ENCODE measurements around the gene ZBTB12. TPM values are rescaled to one million over a fixed set of nuclear protein-coding genes. Genes with fewer than 3 reads are reported as not detected.

The ZBTB12 gene
- total and polyA plus RNA-seq, 9 of the 15 experiments (the other 6 are each of a cell fraction or from before 2014, with no cell fraction given), result 0.03 to 12.4 (median 5.8) TPM; not detected in 1

DNA sequence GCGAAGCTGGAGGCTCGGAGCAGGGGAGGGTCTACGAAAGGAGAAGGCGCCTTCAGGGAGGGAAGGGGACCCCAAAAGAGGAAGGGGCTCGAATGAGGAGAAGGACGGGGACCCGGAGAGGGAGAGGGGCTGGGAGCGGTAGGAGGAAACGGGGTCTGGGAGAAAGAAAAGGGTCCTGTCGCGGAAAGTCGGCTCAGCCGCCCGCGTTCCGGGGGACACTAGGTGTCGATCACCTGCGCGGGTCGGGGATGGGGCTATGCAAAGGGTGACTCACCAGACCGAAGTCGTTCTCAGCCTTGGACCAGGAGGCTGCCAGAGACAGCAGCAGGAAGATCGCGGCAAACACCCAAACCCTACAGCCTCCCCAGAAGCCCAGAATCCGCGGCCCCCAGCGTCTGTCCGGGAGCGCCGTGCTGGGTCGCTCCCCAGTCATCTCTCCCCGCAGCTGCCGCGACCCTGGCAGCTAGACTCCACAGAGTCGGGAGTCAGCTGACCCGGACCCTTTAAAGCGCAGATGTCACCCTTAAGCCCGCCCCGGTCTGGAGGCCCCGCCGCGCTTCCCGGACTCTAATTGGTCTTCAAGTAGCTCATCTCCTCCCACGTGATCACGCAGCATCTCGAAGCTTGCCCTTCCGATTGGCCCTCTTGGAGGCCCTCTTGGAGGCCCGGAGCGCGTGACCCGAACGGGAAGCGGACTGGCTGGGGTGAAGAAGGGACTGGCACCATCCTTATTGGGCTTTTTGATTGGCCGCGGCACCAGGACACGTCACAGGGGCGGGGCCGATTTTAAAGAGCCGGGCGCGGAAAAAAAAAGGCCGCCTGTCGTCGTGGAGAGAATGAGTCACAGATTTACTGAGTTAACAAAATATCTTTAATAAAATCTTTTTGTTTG is 39.3 kb downstream of the ZBTB12 start, which contains the start of gene NEU1 (continued):
- TF ChIP-seq, protein P1, sequence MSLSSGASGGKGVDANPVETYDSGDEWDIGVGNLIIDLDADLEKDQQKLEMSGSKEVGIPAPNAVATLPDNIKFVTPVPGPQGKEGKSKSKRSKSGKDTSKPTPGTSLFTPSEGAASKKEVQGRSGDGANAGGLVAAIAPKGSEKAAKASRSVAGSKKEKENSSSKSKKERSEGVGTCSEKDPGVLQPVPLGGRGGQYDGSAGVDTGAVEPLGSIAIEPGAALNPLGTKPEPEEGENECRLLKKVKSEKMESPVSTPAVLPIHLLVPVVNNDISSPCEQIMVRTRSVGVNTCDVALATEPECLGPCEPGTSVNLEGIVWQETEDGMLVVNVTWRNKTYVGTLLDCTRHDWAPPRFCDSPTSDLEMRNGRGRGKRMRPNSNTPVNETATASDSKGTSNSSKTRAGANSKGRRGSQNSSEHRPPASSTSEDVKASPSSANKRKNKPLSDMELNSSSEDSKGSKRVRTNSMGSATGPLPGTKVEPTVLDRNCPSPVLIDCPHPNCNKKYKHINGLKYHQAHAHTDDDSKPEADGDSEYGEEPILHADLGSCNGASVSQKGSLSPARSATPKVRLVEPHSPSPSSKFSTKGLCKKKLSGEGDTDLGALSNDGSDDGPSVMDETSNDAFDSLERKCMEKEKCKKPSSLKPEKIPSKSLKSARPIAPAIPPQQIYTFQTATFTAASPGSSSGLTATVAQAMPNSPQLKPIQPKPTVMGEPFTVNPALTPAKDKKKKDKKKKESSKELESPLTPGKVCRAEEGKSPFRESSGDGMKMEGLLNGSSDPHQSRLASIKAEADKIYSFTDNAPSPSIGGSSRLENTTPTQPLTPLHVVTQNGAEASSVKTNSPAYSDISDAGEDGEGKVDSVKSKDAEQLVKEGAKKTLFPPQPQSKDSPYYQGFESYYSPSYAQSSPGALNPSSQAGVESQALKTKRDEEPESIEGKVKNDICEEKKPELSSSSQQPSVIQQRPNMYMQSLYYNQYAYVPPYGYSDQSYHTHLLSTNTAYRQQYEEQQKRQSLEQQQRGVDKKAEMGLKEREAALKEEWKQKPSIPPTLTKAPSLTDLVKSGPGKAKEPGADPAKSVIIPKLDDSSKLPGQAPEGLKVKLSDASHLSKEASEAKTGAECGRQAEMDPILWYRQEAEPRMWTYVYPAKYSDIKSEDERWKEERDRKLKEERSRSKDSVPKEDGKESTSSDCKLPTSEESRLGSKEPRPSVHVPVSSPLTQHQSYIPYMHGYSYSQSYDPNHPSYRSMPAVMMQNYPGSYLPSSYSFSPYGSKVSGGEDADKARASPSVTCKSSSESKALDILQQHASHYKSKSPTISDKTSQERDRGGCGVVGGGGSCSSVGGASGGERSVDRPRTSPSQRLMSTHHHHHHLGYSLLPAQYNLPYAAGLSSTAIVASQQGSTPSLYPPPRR (CRISPR knock-in tag; IDR thresholded peaks at IDR 0.05; ENCODE audit: borderline replicate concordance), result peak; percentile 62; the same call in 1 of the 2 replicates
- TF ChIP-seq HMG20A (CRISPR knock-in tag; conservative IDR thresholded peaks at IDR 0.05) (peak; percentile 55; the same call in 1 of the 2 replicates), SREBF2 (CRISPR knock-in tag; IDR thresholded peaks at IDR 0.05) (no peak), FOXP1 (CRISPR knock-in tag; IDR thresholded peaks at IDR 0.05) (no peak), ZNF282 (CRISPR knock-in tag; IDR thresholded peaks at IDR 0.05) (no peak), ZNF695 (CRISPR knock-in tag; IDR thresholded peaks at IDR 0.05) (peak; percentile 78; the same call in 1 of the 2 replicates), ZFP30 (CRISPR knock-in tag; IDR thresholded peaks at IDR 0.05; ENCODE audit: borderline replicate concordance) (no peak; the same call in 1 of the 2 replicates), NBN (IDR thresholded peaks at IDR 0.05; ENCODE audit: low read depth) (no peak; the same call in 1 of the 2 replicates), ATF7 (IDR thresholded peaks at IDR 0.05) (peak; percentile 97), ZFPM2 (CRISPR knock-in tag; IDR thresholded peaks at IDR 0.05) (peak; percentile 22; the same call in 1 of the 2 replicates), RBM14 (IDR thresholded peaks at IDR 0.05; ENCODE audit: borderline replicate concordance, insufficient read depth, low read depth, low read length) (0 out of 2 replicates have a peak, but pooled peaks have one; percentile 89), ZNF830 (CRISPR knock-in tag; IDR thresholded peaks at IDR 0.05) (peak; percentile 29; the same call in 1 of the 2 replicates), NONO (IDR thresholded peaks at IDR 0.05; ENCODE audit: low read depth in 2 of 2, low read length in 1 of 2) (no peak; a peak in 2 of 4 replicates)
- TF ChIP-seq, protein P2, sequence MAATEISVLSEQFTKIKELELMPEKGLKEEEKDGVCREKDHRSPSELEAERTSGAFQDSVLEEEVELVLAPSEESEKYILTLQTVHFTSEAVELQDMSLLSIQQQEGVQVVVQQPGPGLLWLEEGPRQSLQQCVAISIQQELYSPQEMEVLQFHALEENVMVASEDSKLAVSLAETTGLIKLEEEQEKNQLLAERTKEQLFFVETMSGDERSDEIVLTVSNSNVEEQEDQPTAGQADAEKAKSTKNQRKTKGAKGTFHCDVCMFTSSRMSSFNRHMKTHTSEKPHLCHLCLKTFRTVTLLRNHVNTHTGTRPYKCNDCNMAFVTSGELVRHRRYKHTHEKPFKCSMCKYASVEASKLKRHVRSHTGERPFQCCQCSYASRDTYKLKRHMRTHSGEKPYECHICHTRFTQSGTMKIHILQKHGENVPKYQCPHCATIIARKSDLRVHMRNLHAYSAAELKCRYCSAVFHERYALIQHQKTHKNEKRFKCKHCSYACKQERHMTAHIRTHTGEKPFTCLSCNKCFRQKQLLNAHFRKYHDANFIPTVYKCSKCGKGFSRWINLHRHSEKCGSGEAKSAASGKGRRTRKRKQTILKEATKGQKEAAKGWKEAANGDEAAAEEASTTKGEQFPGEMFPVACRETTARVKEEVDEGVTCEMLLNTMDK (IDR thresholded peaks at IDR 0.05; ENCODE audit: borderline replicate concordance, insufficient read depth, low read depth, low read length, poor library complexity, severe bottlenecking), result no peak
- TF ChIP-seq, protein P3, sequence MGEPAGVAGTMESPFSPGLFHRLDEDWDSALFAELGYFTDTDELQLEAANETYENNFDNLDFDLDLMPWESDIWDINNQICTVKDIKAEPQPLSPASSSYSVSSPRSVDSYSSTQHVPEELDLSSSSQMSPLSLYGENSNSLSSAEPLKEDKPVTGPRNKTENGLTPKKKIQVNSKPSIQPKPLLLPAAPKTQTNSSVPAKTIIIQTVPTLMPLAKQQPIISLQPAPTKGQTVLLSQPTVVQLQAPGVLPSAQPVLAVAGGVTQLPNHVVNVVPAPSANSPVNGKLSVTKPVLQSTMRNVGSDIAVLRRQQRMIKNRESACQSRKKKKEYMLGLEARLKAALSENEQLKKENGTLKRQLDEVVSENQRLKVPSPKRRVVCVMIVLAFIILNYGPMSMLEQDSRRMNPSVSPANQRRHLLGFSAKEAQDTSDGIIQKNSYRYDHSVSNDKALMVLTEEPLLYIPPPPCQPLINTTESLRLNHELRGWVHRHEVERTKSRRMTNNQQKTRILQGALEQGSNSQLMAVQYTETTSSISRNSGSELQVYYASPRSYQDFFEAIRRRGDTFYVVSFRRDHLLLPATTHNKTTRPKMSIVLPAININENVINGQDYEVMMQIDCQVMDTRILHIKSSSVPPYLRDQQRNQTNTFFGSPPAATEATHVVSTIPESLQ (CRISPR knock-in tag; IDR thresholded peaks at IDR 0.05), result no peak; the same call in none of the 2 replicates
- TF ChIP-seq, protein P4, sequence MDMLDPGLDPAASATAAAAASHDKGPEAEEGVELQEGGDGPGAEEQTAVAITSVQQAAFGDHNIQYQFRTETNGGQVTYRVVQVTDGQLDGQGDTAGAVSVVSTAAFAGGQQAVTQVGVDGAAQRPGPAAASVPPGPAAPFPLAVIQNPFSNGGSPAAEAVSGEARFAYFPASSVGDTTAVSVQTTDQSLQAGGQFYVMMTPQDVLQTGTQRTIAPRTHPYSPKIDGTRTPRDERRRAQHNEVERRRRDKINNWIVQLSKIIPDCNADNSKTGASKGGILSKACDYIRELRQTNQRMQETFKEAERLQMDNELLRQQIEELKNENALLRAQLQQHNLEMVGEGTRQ (CRISPR knock-in tag; IDR thresholded peaks at IDR 0.05), result peak; percentile 99
